ENCODE results near the gene ZNF439.

GRCh38 chr19:11833541-11833940 lies 15.0 kb upstream of the ZNF439 start:
- TF ChIP-seq YY1 (IDR thresholded peaks at IDR 0.05; ENCODE audit: insufficient read depth, insufficient read length) (no peak), ZNF274 (IDR thresholded peaks at IDR 0.05; ENCODE audit: low read depth, low read length) (no peak), SUZ12 (IDR thresholded peaks at IDR 0.05; ENCODE audit: extremely low read depth, insufficient read depth, insufficient read length) (no peak)

Data from NT2/D1 (cell line).